SK-N-SH (cell line): ENCODE results near the gene MAPK6. TPM values are rescaled to one million over a fixed set of nuclear protein-coding genes. Genes with fewer than 3 reads are reported as not detected.

Source experiments
- CTCF ChIA-PET: fragments of 300-600, 350-600 bp; formaldehyde crosslinking; extraction: SDS; loops from one replicate; lab custom pipeline; 2021; lab: Yijun Ruan, JAX
- POLR2A ChIA-PET: fragments of 350-600 bp; sonication (Branson Sonifier 250); formaldehyde crosslinking; extraction: SDS; loops from one replicate; lab custom pipeline; 2020; ENCODE audit warnings: antibody characterized with exemption, inconsistent platforms; lab: Yijun Ruan, JAX
- DNase-seq: peaks from one replicate; pipeline ENCODE4 v3.0.0; 2012
- H2AFZ ChIP-seq: fragments of 200-600 bp; sonication (generic); 2 replicates; pipeline ENCODE4 v1.8.1; 2016; ENCODE audit warnings: antibody characterized with exemption, mild to moderate bottlenecking, low read depth
- H3F3A ChIP-seq: fragments of 200-600 bp; sonication (generic); replicated peaks from 2 replicates; pipeline ENCODE3; 2016; ENCODE audit warnings: antibody characterized with exemption, mild to moderate bottlenecking; ENCODE audit not compliant: insufficient read depth
- H3K27ac ChIP-seq, 2 experiments: fragments of 200-500 bp in 1 of 2; fragments of 200-600 bp in 1 of 2; sonication (Bioruptor generic) in 1 of 2; sonication (generic), shearing (Covaris generic) in 1 of 2; 2 replicates each; pipeline versions ENCODE4 v1.5.1 to v1.6.1; 2014 to 2016; ENCODE audit warnings: low read depth in 2 of 2, inconsistent platforms in 1 of 2, low read length in 1 of 2, mild to moderate bottlenecking in 1 of 2, mixed read lengths in 1 of 2
- H3K27me3 ChIP-seq: fragments of 200-600 bp; sonication (generic), shearing (Covaris generic); 2 replicates; pipeline ENCODE4 v1.6.1; 2016; ENCODE audit warnings: mixed run types; ENCODE audit not compliant: insufficient read depth
- H3K36me3 ChIP-seq, 2 experiments: fragments of 200-500 bp in 1 of 2; fragments of 200-600 bp in 1 of 2; sonication (Bioruptor generic) in 1 of 2; sonication (generic) in 1 of 2; replicated peaks in 1 of 2; 2 replicates each; pipeline versions ENCODE3 to v1.5.1; 2014 to 2016; ENCODE audit warnings: low read length in 1 of 2, mild to moderate bottlenecking in 1 of 2; ENCODE audit not compliant: insufficient read depth in 2 of 2, control insufficient read depth in 1 of 2
- H3K4me1 ChIP-seq, 2 experiments: fragments of 200-500 bp in 1 of 2; fragments of 200-600 bp in 1 of 2; sonication (Bioruptor generic) in 1 of 2; sonication (generic), shearing (Covaris generic) in 1 of 2; 2 replicates each; pipeline versions ENCODE4 v1.5.1 to v1.6.1; 2014 to 2016; ENCODE audit warnings: low read depth in 1 of 2, low read length in 1 of 2, mixed run types in 1 of 2; ENCODE audit not compliant: insufficient read depth in 2 of 2, control insufficient read depth in 1 of 2
- H3K4me2 ChIP-seq: fragments of 200-600 bp; sonication (generic), shearing (Covaris generic); 2 replicates; pipeline ENCODE4 v1.6.1; 2017; ENCODE audit warnings: mixed run types
- H3K4me3 ChIP-seq, 2 experiments: fragments of 200-500 bp in 1 of 2; fragments of 200-600 bp in 1 of 2; sonication (Bioruptor generic) in 1 of 2; sonication (generic), shearing (Covaris generic) in 1 of 2; 2 replicates each; pipeline versions ENCODE4 v1.5.1 to v1.8.1; 2014 to 2016; ENCODE audit warnings: low read depth in 2 of 2, inconsistent platforms in 1 of 2, low read length in 1 of 2, mild to moderate bottlenecking in 1 of 2, mixed read lengths in 1 of 2, moderate library complexity in 1 of 2
- H3K79me2 ChIP-seq: fragments of 200-600 bp; sonication (generic); 2 replicates; pipeline ENCODE4 v1.8.1; 2017; ENCODE audit warnings: mild to moderate bottlenecking; ENCODE audit not compliant: insufficient read depth
- H3K9ac ChIP-seq: fragments of 200-600 bp; sonication (generic); 2 replicates; pipeline ENCODE4 v1.6.1; 2017; ENCODE audit warnings: mixed run types
- H3K9me2 ChIP-seq: fragments of 200-600 bp; sonication (generic); 2 replicates; pipeline ENCODE4 v1.6.1; 2017; ENCODE audit warnings: mixed run types
- H3K9me3 ChIP-seq: fragments of 200-600 bp; sonication (generic); 2 replicates; pipeline ENCODE4 v1.6.1; 2017; ENCODE audit warnings: mixed run types, mild to moderate bottlenecking, moderate library complexity
- H4K20me1 ChIP-seq: fragments of 200-600 bp; sonication (generic); 2 replicates; pipeline ENCODE4 v1.6.1; 2017; ENCODE audit warnings: mild to moderate bottlenecking, mixed run types; ENCODE audit not compliant: insufficient read depth
- EP300 ChIP-seq, 2 experiments: IDR thresholded peaks; 2 replicates each; pipeline versions ENCODE4 v1.4.0 to v1.6.1; 2012; ENCODE audit warnings: borderline replicate concordance in 1 of 2, low read depth in 1 of 2, low read length in 1 of 2
- FOSL2 ChIP-seq: IDR thresholded peaks from 2 replicates; pipeline ENCODE4 v1.4.0; 2012; ENCODE audit warnings: low read depth, mild to moderate bottlenecking, moderate library complexity, borderline replicate concordance
- GATA2 ChIP-seq: sonication (generic); formaldehyde crosslinking; IDR thresholded peaks from 2 replicates; pipeline ENCODE4 v1.5.0; 2020; ENCODE audit warnings: mild to moderate bottlenecking, missing genetic modification reagents
- MXI1 ChIP-seq: IDR thresholded peaks from 2 replicates; pipeline ENCODE4 v1.6.1; 2012; ENCODE audit warnings: mild to moderate bottlenecking, low read depth, low read length, improper control_type of control experiment
- NFIC ChIP-seq: IDR thresholded peaks from 2 replicates; pipeline ENCODE4 v1.4.0; 2012; ENCODE audit warnings: borderline replicate concordance
- NRF1 ChIP-seq: IDR thresholded peaks from 2 replicates; pipeline ENCODE4 v1.6.1; 2012; ENCODE audit warnings: low read depth, mild to moderate bottlenecking, low read length
- SIN3A ChIP-seq: IDR thresholded peaks from 2 replicates; pipeline ENCODE4 v1.6.1; 2012; ENCODE audit warnings: low read depth, mild to moderate bottlenecking, low read length, moderate library complexity, borderline replicate concordance
- YY1 ChIP-seq: IDR thresholded peaks from 2 replicates; pipeline ENCODE4 v1.4.0; 2012; ENCODE audit warnings: low read depth, mild to moderate bottlenecking
- WGBS: methylation state at CpG from one replicate; pipeline ENCODE4 v1.1.6; 2017; ENCODE audit warnings: low lambda C conversion rate; 5-methylcytosine and 5-hydroxymethylcytosine counted together
- polyA plus RNA-seq, 3 experiments: library from polyadenylated mRNA; depleted of rRNA; stranded (reverse); fragments of >200 nt; gene quantifications; 2 replicates each; pipeline ENCODE4 v1.2.3, GENCODE V29; 2012
- TF ChIP-seq, protein P1 (sequence below): IDR thresholded peaks from 2 replicates; pipeline ENCODE4 v1.4.0; 2012; ENCODE audit warnings: low read depth, borderline replicate concordance

The MAPK6 gene
- polyA plus RNA-seq, 1 of the 3 experiments (the other 2 are of a cell fraction), result 16.9 TPM

GRCh38 chr15:52004806-52005205, 14.2 kb upstream of the MAPK6 start:
- ChIA-PET POLR2A (no interaction called here), CTCF (interaction anchor here (1.4 to 1.9 kb wide), 2 partner anchors 134 kb away, joined by 3 to 4 read pairs; no protein-coding TSS in a partner anchor)
- Histone ChIP-seq H3K36me3 (no peaks in the 10 kb centered on the region), H3K4me1 (peaks cover 0 to 4% of the 10 kb centered on the region in 2 experiments; a peak in 2 of 4 replicates), H4K20me1 (no peaks in the 10 kb centered on the region), H3K9ac (no peak overlapping the region), H3K27me3 (no peaks in the 10 kb centered on the region), H2AFZ (no peak overlapping the region), H3K79me2 (no peaks in the 10 kb centered on the region), H3F3A (no peaks in the 10 kb centered on the region), H3K9me3 (no peaks in the 10 kb centered on the region), H3K4me2 (no peak overlapping the region), H3K27ac (no peak overlapping the region), H3K4me3 (no peak overlapping the region), H3K9me2 (no peaks in the 10 kb centered on the region)
- 89% methylated on average over 6 of the region's 6 CpGs for WGBS
- DNase-seq, result no peak
- TF ChIP-seq MXI1 (no peak), NRF1 (no peak), YY1 (no peak)

DNA sequence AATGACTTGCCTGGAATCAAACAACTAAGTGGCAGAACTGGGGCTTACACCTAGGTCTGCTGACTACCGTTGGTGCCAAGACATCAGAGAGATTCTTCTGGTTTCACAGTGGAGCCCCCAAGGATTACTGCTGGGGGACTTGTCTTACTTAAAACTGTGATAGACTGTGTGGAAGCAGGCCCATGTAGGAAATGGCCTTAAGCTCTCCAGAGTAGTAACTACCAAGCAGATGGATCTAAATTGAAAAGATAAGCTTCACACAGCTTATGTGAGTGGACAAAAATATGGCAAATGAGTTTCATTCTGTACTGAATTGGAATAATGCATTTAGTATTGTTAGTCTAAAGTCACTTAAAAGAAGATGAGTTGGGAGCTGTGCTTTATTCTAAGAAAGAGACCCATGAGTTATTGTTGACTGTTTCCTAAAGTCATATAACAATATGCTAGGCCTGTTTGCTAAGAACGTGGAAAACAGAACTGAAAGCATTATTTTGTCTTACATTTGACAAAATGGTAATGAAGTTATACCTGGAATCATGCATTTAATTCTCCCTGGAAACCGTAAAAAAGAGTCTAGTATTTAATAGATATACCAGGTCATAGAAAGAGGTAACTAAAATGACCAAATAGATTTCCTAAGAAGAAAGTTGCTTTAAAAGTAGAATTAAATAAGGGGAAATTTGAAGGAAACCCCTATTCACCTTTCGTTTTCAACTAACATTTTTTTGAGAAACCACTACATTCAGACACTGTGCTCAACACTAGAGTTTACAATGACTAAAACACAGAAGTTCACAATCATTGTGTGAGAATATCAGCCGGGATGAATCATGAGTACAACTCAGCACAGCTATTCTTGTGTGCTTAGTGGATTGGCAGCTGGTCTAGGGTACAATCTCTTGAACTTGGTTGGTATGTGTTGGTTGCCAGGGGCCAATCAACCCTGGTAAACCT, 13.0 kb upstream of the MAPK6 start:
- TF ChIP-seq, protein P1, sequence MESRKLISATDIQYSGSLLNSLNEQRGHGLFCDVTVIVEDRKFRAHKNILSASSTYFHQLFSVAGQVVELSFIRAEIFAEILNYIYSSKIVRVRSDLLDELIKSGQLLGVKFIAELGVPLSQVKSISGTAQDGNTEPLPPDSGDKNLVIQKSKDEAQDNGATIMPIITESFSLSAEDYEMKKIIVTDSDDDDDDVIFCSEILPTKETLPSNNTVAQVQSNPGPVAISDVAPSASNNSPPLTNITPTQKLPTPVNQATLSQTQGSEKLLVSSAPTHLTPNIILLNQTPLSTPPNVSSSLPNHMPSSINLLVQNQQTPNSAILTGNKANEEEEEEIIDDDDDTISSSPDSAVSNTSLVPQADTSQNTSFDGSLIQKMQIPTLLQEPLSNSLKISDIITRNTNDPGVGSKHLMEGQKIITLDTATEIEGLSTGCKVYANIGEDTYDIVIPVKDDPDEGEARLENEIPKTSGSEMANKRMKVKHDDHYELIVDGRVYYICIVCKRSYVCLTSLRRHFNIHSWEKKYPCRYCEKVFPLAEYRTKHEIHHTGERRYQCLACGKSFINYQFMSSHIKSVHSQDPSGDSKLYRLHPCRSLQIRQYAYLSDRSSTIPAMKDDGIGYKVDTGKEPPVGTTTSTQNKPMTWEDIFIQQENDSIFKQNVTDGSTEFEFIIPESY, result no peak
- no peak for TF ChIP-seq SIN3A
- TF ChIP-seq NFIC, result no peak
- peak; percentile 34; the same call in 1 of the 2 replicates for TF ChIP-seq FOSL2
- peak; percentile 59 for TF ChIP-seq GATA2 (CRISPR knock-in tag)
- peak in 1 of 2 experiments; percentile 42; a peak in 1 of 4 replicates for TF ChIP-seq EP300 (IDR thresholded peaks at IDR 0.05; ENCODE audit: borderline replicate concordance in 1 of 2, low read depth in 1 of 2, low read length in 1 of 2)
- H3F3A ChIP-seq, result no peaks in the 10 kb centered on the region
- no peaks in the 10 kb centered on the region for H4K20me1 ChIP-seq
- no peak overlapping the region for H3K9ac ChIP-seq
- WGBS, result 64% methylated on average over 5 of the region's 5 CpGs
- peaks cover 0 to 4% of the 10 kb centered on the region in 2 experiments; a peak in 3 of 4 replicates for H3K4me1 ChIP-seq
- H2AFZ ChIP-seq, result no peak overlapping the region
- no peak overlapping the region for H3K4me3 ChIP-seq
- peak overlapping the region in 1 of 2 experiments; percentile 34; a peak in 3 of 4 replicates for H3K27ac ChIP-seq
- H3K9me2 ChIP-seq, result no peaks in the 10 kb centered on the region
- DNase-seq, result peak; percentile 57
- no peaks in the 10 kb centered on the region for H3K27me3 ChIP-seq
- ChIA-PET POLR2A (no interaction called here), CTCF (interaction anchor here (0.8 to 1.4 kb wide), 2 partner anchors 23 to 133 kb away, joined by 3 read pairs; no protein-coding TSS in a partner anchor)
- no peak overlapping the region for H3K4me2 ChIP-seq
- no peaks in the 10 kb centered on the region for H3K9me3 ChIP-seq
- no peaks in the 10 kb centered on the region for H3K36me3 ChIP-seq
- H3K79me2 ChIP-seq, result no peaks in the 10 kb centered on the region
